Endothelial cell (in vitro differentiated cells): ENCODE measurements around the gene MYH13. TPM values are rescaled to one million over a fixed set of nuclear protein-coding genes. Genes with fewer than 3 reads are reported as not detected.

ENCODE experiments used
- DNase-seq: peaks from one replicate; pipeline ENCODE4 v3.0.0; 2021; ENCODE audit warnings: low spot score
- H3K27ac Mint-ChIP-seq: one replicate; pipeline ENCODE4 v1.8.0; 2021; ENCODE audit warnings: mixed read lengths, inconsistent platforms; ENCODE audit not compliant: unreplicated experiment
- H3K27me3 Mint-ChIP-seq: one replicate; pipeline ENCODE4 v1.8.0; 2021; ENCODE audit warnings: mild to moderate bottlenecking, moderate library complexity, mixed read lengths, inconsistent platforms; ENCODE audit not compliant: unreplicated experiment
- H3K36me3 Mint-ChIP-seq: one replicate; pipeline ENCODE4 v1.8.0; 2021; ENCODE audit warnings: mild to moderate bottlenecking, low read depth, mixed read lengths, inconsistent platforms; ENCODE audit not compliant: unreplicated experiment
- H3K4me1 Mint-ChIP-seq: one replicate; pipeline ENCODE4 v1.8.0; 2021; ENCODE audit warnings: mild to moderate bottlenecking, mixed read lengths, inconsistent platforms; ENCODE audit not compliant: unreplicated experiment
- H3K4me3 Mint-ChIP-seq: one replicate; pipeline ENCODE4 v1.8.0; 2021; ENCODE audit warnings: mild to moderate bottlenecking, mixed read lengths, inconsistent platforms; ENCODE audit not compliant: unreplicated experiment
- H3K9me3 Mint-ChIP-seq: one replicate; pipeline ENCODE4 v1.8.0; 2021; ENCODE audit warnings: mixed read lengths, inconsistent platforms; ENCODE audit not compliant: unreplicated experiment
- CTCF ChIP-seq: fragments of 200-600 bp; sonication (generic); IDR thresholded peaks from one replicate; pipeline ENCODE4 v1.5.0; 2021; ENCODE audit warnings: antibody characterized with exemption; ENCODE audit not compliant: unreplicated experiment
- total RNA-seq: library from RNA; stranded (reverse); fragmentation: NEBNext Ultra II Directional; extraction: Animal tissue kit (Norgen Biotek cat#: 25700); gene quantifications from one replicate; pipeline ENCODE4 v1.2.1, GENCODE V29; 2021; ENCODE audit not compliant: unreplicated experiment

The MYH13 gene
- total RNA-seq, 1 donor from 2014 or later: 0.05 TPM

DNA sequence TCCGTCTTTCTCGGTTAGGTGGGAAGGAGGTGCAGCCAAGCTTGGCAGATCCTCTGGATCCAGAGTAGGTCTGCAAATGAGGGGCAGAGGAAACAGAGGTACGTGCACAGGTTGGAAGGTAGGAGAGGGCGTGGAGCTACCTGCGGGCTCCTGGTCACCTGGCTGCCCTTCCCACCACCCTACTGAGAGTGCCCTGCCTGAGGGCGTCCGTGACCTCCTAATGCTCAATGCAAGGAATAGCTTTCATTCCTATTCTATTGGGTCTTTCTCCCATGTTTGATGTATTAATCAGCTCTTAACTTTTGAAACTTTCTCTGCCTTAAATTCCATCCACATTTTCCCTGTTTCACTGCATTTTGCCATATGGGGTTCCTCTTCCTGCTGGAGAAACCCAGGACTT lies 44.6 kb downstream of the MYH13 start:
- no peak for DNase-seq
- TF ChIP-seq CTCF: no peak
- H3K27ac Mint-ChIP-seq: no peak overlapping the region
- no peaks in the 10 kb centered on the region for H3K9me3 Mint-ChIP-seq
- no peak overlapping the region for H3K4me3 Mint-ChIP-seq
- peaks cover 4% of the 10 kb centered on the region for H3K27me3 Mint-ChIP-seq
- peaks cover 5% of the 10 kb centered on the region for H3K4me1 Mint-ChIP-seq
- no peaks in the 10 kb centered on the region for H3K36me3 Mint-ChIP-seq

DNA sequence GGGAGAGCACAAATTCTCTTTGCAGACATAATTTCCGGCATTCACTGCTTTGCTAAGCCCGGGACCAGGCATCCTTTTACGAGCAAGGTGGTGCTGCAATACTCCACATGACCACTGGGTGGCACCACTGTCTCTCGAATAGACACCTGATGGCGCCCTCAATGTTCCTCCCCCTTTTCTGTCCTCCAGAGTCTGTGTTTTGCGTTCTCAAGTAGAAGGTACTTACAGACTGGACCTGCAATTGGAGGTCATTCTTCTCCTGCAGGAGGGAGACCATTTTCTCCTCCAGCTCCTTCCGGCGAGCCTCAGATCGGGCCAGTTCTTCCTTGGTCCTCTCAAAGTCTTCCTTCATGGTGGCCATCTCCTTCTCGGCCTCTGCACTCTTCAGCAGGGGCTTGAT lies 45.2 kb downstream of the MYH13 start:
- Mint-ChIP-seq H3K4me3 (no peak overlapping the region), H3K27me3 (peaks cover 2% of the 10 kb centered on the region), H3K27ac (no peak overlapping the region), H3K36me3 (no peaks in the 10 kb centered on the region), H3K4me1 (peaks cover 5% of the 10 kb centered on the region), H3K9me3 (no peaks in the 10 kb centered on the region)
- peak; percentile 96 for TF ChIP-seq CTCF
- peak; percentile 88 for DNase-seq

- H3K9me3 Mint-ChIP-seq: no peaks in the 10 kb centered on the region
- peaks cover 2% of the 10 kb centered on the region for H3K4me1 Mint-ChIP-seq
- no peak overlapping the region for H3K4me3 Mint-ChIP-seq
- peaks cover 2% of the 10 kb centered on the region for H3K27me3 Mint-ChIP-seq
- no peak overlapping the region for H3K27ac Mint-ChIP-seq
- H3K36me3 Mint-ChIP-seq: no peaks in the 10 kb centered on the region
- no peak for TF ChIP-seq CTCF
- DNase-seq: no peak
Measured at GRCh38 chr17:10325031-10325695, 47.6 kb downstream of the MYH13 start.

GRCh38 chr17:10323812-10324610 lies 48.8 kb downstream of the MYH13 start:
- no peaks in the 10 kb centered on the region for H3K9me3 Mint-ChIP-seq
- no peaks in the 10 kb centered on the region for H3K36me3 Mint-ChIP-seq
- H3K4me3 Mint-ChIP-seq: no peak overlapping the region
- H3K27me3 Mint-ChIP-seq: peaks cover 3% of the 10 kb centered on the region
- H3K4me1 Mint-ChIP-seq: no peaks in the 10 kb centered on the region
- H3K27ac Mint-ChIP-seq: no peak overlapping the region
- TF ChIP-seq CTCF: no peak
- no peak for DNase-seq

GRCh38 chr17:10318535-10318934 lies 54.3 kb downstream of the MYH13 start:
- TF ChIP-seq CTCF: no peak
- Mint-ChIP-seq H3K9me3 (no peaks in the 10 kb centered on the region), H3K27ac (no peak overlapping the region), H3K27me3 (peaks cover 7% of the 10 kb centered on the region), H3K36me3 (no peaks in the 10 kb centered on the region), H3K4me3 (no peak overlapping the region), H3K4me1 (no peaks in the 10 kb centered on the region)
- no peak for DNase-seq
